ENCODE data around the gene MMP17.

- TF ChIP-seq CTCF (optimal IDR thresholded peaks at IDR 0.05 in 1 of 3, IDR thresholded peaks at IDR 0.05 in 1 of 3, conservative IDR thresholded peaks at IDR 0.05 in 1 of 3; ENCODE audit: extremely low read depth in 1 of 3, insufficient read depth in 2 of 3, low read length in 3 of 3) (no peak), EZH2 (IDR thresholded peaks at IDR 0.05; ENCODE audit: low read length) (no peak)
Measured at GRCh38 chr12:131806674-131807073, 21.5 kb upstream of the MMP17 start.
